Neural cell (in vitro differentiated cells): Measurements from ENCODE around the gene SYTL5.

ENCODE experiments used
- EP300 ChIP-seq: fragments of 450-650 bp; conservative IDR thresholded peaks from 2 replicates; pipeline ENCODE4 v1.6.1; 2014; ENCODE audit warnings: antibody characterized with exemption, mild to moderate bottlenecking, moderate library complexity; ENCODE audit not compliant: poor library complexity, severe bottlenecking
- EZH2 ChIP-seq: fragments of 200-600, 300-800 bp; shearing (Covaris generic), sonication (generic); IDR thresholded peaks from 2 replicates; pipeline ENCODE4 v1.6.1; 2014; ENCODE audit warnings: antibody characterized with exemption, low read length, borderline replicate concordance, mild to moderate bottlenecking; ENCODE audit not compliant: insufficient read depth, poor library complexity, severe bottlenecking
- POLR2AphosphoS5 ChIP-seq: IDR thresholded peaks from 2 replicates; pipeline ENCODE4 v1.6.1; 2012
- RAD21 ChIP-seq: fragments of 450-650 bp; conservative IDR thresholded peaks from 2 replicates; pipeline ENCODE4 v1.6.1; 2014; ENCODE audit warnings: antibody characterized with exemption, mild to moderate bottlenecking, moderate library complexity
- REST ChIP-seq: IDR thresholded peaks from 2 replicates; pipeline ENCODE4 v1.6.1; 2012; ENCODE audit warnings: borderline replicate concordance
- TAF1 ChIP-seq: IDR thresholded peaks from 2 replicates; pipeline ENCODE4 v1.6.1; 2012; ENCODE audit warnings: low read depth
- TF ChIP-seq, protein P1 (sequence below): fragments of 450-650 bp; IDR thresholded peaks from 2 replicates; pipeline ENCODE4 v1.5.1; 2014; ENCODE audit warnings: antibody characterized with exemption, mild to moderate bottlenecking, moderate library complexity; ENCODE audit not compliant: poor library complexity, severe bottlenecking

DNA sequence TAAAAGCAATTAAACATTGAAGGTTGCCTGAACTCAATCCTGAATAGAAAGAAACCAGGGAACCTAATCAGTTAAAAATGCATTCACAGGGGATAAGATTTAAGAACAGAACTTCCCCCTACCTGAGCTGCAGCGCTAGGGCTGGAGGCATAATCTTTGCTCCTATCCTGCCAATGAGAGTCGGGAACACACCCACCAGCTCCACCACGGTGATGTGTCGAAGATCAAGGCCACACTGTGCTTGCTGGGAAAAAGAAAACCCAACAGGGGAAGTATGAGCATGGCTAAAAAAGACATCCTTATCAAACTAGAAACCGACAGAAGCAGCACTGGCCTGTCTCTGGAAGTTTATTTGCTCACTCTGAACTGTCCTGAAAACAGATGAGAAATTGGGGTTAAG, 148.0 kb downstream of the SYTL5 start:
- TF ChIP-seq EP300 (no peak), EZH2 (no peak), RAD21 (no peak), POLR2AphosphoS5 (no peak), TAF1 (no peak), REST (no peak)
- TF ChIP-seq, protein P1, sequence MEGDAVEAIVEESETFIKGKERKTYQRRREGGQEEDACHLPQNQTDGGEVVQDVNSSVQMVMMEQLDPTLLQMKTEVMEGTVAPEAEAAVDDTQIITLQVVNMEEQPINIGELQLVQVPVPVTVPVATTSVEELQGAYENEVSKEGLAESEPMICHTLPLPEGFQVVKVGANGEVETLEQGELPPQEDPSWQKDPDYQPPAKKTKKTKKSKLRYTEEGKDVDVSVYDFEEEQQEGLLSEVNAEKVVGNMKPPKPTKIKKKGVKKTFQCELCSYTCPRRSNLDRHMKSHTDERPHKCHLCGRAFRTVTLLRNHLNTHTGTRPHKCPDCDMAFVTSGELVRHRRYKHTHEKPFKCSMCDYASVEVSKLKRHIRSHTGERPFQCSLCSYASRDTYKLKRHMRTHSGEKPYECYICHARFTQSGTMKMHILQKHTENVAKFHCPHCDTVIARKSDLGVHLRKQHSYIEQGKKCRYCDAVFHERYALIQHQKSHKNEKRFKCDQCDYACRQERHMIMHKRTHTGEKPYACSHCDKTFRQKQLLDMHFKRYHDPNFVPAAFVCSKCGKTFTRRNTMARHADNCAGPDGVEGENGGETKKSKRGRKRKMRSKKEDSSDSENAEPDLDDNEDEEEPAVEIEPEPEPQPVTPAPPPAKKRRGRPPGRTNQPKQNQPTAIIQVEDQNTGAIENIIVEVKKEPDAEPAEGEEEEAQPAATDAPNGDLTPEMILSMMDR: no peak
